Fibroblast of lung (primary cell): ENCODE data around the gene SENP8. TPM values are rescaled to one million over a fixed set of nuclear protein-coding genes. Genes with fewer than 3 reads are reported as not detected.
A peak's percentile ranks its signal among the peaks of the same experiment; 100 is the strongest.

Experiments used
- DNase-seq, 2 donors: peaks; one replicate each; pipeline versions ENCODE4 v3.0.0 to v3.0.0-alpha.2; 2010; ENCODE audit warnings: low read depth in 2 of 2
- H2AFZ ChIP-seq: 2 replicates; pipeline ENCODE4 v1.5.1; 2012; ENCODE audit warnings: low read length, control low read depth, inconsistent platforms
- H3K27ac ChIP-seq: 2 replicates; pipeline ENCODE4 v1.5.1; 2011; ENCODE audit warnings: low read length, control low read depth; ENCODE audit not compliant: insufficient read depth
- H3K27me3 ChIP-seq: 2 replicates; pipeline ENCODE4 v1.5.1; 2011; ENCODE audit warnings: mild to moderate bottlenecking, low read length; ENCODE audit not compliant: control insufficient read depth, insufficient read depth
- H3K36me3 ChIP-seq: 2 replicates; pipeline ENCODE4 v1.5.1; 2011; ENCODE audit warnings: low read length; ENCODE audit not compliant: control insufficient read depth, insufficient read depth
- H3K4me1 ChIP-seq: 2 replicates; pipeline ENCODE4 v1.5.1; 2011; ENCODE audit warnings: low read length; ENCODE audit not compliant: control insufficient read depth, insufficient read depth; ENCODE audit errors: extremely low read depth
- H3K4me2 ChIP-seq: 2 replicates; pipeline ENCODE4 v1.5.1; 2011; ENCODE audit warnings: low read length, control low read depth; ENCODE audit not compliant: insufficient read depth; ENCODE audit errors: extremely low read depth
- H3K4me3 ChIP-seq, 4 experiments: fragments of 200-600 bp in 1 of 4; sonication (generic) in 1 of 4; replicated peaks in 1 of 4; 2 replicates each; pipeline ENCODE4 v1.5.1; 2011 to 2016; ENCODE audit warnings: low read length in 4 of 4, low read depth in 3 of 4, mild to moderate bottlenecking in 3 of 4, control low read depth in 2 of 4, inconsistent platforms in 1 of 4, mixed read lengths in 1 of 4; ENCODE audit not compliant: insufficient read depth in 1 of 4; ENCODE audit errors: control extremely low read depth in 1 of 4
- H3K79me2 ChIP-seq: 2 replicates; pipeline ENCODE4 v1.5.1; 2012; ENCODE audit warnings: mild to moderate bottlenecking, low read length, inconsistent platforms; ENCODE audit not compliant: control insufficient read depth, insufficient read depth
- H3K9ac ChIP-seq: 2 replicates; pipeline ENCODE4 v1.5.1; 2011; ENCODE audit warnings: mild to moderate bottlenecking, low read length, control low read depth; ENCODE audit not compliant: insufficient read depth
- H3K9me3 ChIP-seq: 2 replicates; pipeline ENCODE4 v1.5.1; 2012; ENCODE audit warnings: low read depth, low read length; ENCODE audit not compliant: control insufficient read depth, insufficient read depth
- H4K20me1 ChIP-seq: 2 replicates; pipeline ENCODE4 v1.5.1; 2011; ENCODE audit warnings: low read length; ENCODE audit not compliant: control insufficient read depth, insufficient read depth; ENCODE audit errors: extremely low read depth
- EZH2 ChIP-seq: IDR thresholded peaks from 2 replicates; pipeline ENCODE4 v1.5.1; 2012; ENCODE audit warnings: low read length, control low read depth, mild to moderate bottlenecking; ENCODE audit errors: missing control alignments
- polyA plus RNA-seq, 2 donors: library from polyadenylated mRNA; depleted of rRNA in 1 of 2; stranded (reverse) in 1 of 2; unstranded in 1 of 2; fragments of >200 nt; gene quantifications; 2 replicates each; pipeline ENCODE4 v1.2.1, GENCODE V29; 2011 to 2012; ENCODE audit warnings: missing spikeins in 1 of 2
- total RNA-seq: library from RNA; depleted of rRNA; stranded (reverse); fragments of >200 nt; gene quantifications from 2 replicates; pipeline ENCODE4 v1.2.1, GENCODE V29; 2014
- TF ChIP-seq, protein P1 (sequence below), 2 donors: IDR thresholded peaks in 1 of 2; conservative IDR thresholded peaks in 1 of 2; 1 replicate in 1 of 2; 2 replicates in 1 of 2; pipeline ENCODE4 v1.5.1; 2011 to 2012; ENCODE audit warnings: low read length in 2 of 2, control low read depth in 1 of 2, inconsistent platforms in 1 of 2, low read depth in 1 of 2, mild to moderate bottlenecking in 1 of 2

The SENP8 gene
- total and polyA plus RNA-seq, 2 donors (not counting 1 experiment from before 2014, with no cell fraction given): 3.0 to 3.5 TPM

DNA sequence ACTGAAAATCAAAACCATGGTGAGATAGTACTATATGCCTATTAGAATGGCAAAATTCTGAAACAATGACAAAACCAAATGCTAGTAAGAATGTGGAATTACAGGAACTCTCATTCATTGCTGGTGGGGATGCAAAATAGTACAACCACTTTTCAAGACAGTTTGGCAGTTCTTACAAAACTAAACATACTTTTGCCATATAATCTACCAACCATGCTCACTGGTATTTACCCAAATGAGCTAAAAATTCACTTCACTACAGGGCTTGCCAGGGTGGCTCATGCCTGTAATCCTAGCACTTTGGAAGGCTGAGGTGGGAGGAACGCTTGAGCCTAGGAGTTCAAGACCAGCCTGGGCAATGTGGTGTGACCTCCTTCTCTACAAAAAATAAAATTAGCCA lies 40.3 kb upstream of the SENP8 start:
- Histone ChIP-seq H3K79me2 (no peaks in the 10 kb centered on the region), H3K4me3 (no peak overlapping the region), H3K9me3 (no peaks in the 10 kb centered on the region), H3K4me1 (no peaks in the 10 kb centered on the region), H4K20me1 (no peaks in the 10 kb centered on the region), H3K27ac (no peak overlapping the region), H3K4me2 (no peak overlapping the region), H3K9ac (no peak overlapping the region), H3K36me3 (no peaks in the 10 kb centered on the region), H2AFZ (no peak overlapping the region), H3K27me3 (no peaks in the 10 kb centered on the region)
- peak in 1 of 2 donors; percentile 39 for DNase-seq
- TF ChIP-seq, protein P1, sequence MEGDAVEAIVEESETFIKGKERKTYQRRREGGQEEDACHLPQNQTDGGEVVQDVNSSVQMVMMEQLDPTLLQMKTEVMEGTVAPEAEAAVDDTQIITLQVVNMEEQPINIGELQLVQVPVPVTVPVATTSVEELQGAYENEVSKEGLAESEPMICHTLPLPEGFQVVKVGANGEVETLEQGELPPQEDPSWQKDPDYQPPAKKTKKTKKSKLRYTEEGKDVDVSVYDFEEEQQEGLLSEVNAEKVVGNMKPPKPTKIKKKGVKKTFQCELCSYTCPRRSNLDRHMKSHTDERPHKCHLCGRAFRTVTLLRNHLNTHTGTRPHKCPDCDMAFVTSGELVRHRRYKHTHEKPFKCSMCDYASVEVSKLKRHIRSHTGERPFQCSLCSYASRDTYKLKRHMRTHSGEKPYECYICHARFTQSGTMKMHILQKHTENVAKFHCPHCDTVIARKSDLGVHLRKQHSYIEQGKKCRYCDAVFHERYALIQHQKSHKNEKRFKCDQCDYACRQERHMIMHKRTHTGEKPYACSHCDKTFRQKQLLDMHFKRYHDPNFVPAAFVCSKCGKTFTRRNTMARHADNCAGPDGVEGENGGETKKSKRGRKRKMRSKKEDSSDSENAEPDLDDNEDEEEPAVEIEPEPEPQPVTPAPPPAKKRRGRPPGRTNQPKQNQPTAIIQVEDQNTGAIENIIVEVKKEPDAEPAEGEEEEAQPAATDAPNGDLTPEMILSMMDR (conservative IDR thresholded peaks at IDR 0.05 in 1 of 2, IDR thresholded peaks at IDR 0.05 in 1 of 2; ENCODE audit: low read depth in 1 of 2, low read length in 2 of 2): no peak
- TF ChIP-seq EZH2: no peak

DNA sequence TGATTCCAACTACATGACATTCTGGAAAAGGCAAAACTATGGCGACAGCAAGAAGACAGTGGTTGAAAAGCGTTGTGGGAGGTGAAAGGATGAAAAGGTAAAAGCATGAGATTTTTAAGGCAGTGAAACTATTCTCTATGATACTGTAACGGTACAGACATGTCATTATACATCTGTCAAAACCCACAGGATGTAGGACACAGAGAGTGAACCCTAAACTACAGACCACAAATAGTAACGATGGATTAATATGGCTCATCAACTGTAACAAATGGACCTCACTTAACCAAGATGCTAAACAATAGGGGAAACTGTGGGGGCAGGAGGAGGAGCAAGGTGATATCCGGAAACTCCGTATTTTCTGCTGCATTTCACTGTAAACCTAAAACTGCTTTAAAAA lies 39.3 kb upstream of the SENP8 start:
- no peak overlapping the region for H3K9ac ChIP-seq
- no peak overlapping the region for H3K4me3 ChIP-seq
- TF ChIP-seq, protein P1 (conservative IDR thresholded peaks at IDR 0.05 in 1 of 2, IDR thresholded peaks at IDR 0.05 in 1 of 2; ENCODE audit: low read depth in 1 of 2, low read length in 2 of 2): no peak
- H3K9me3 ChIP-seq: no peaks in the 10 kb centered on the region
- no peak overlapping the region for H3K27ac ChIP-seq
- no peak overlapping the region for H3K4me2 ChIP-seq
- no peak overlapping the region for H2AFZ ChIP-seq
- DNase-seq: no peak
- H3K27me3 ChIP-seq: no peaks in the 10 kb centered on the region
- no peaks in the 10 kb centered on the region for H4K20me1 ChIP-seq
- H3K79me2 ChIP-seq: no peaks in the 10 kb centered on the region
- H3K4me1 ChIP-seq: no peaks in the 10 kb centered on the region
- H3K36me3 ChIP-seq: no peaks in the 10 kb centered on the region

DNA sequence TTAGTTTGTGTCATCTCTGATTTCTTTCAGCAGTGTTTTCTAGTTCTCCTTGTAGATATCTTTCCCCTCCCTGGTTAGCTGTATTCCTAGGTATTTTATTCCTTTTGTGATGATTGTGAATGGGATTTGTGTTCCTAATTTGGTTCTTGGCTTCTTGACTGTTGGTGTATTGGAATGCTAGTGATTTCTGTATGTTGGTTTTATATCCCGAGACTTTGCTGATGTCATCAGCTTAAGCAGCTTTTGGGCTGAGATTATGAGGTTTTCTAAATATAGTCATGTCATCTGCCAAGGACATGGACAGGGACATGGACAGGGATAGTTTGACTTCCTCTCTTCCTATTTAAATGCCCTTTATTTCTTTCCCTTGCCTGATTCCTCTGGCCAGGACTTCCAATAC lies 36.0 kb upstream of the SENP8 start:
- no peak overlapping the region for H3K9ac ChIP-seq
- no peaks in the 10 kb centered on the region for H3K79me2 ChIP-seq
- H3K27me3 ChIP-seq: no peaks in the 10 kb centered on the region
- H3K36me3 ChIP-seq: no peaks in the 10 kb centered on the region
- H3K4me3 ChIP-seq: no peak overlapping the region
- no peaks in the 10 kb centered on the region for H3K9me3 ChIP-seq
- no peak overlapping the region for H2AFZ ChIP-seq
- no peaks in the 10 kb centered on the region for H4K20me1 ChIP-seq
- no peak for DNase-seq
- no peak overlapping the region for H3K4me2 ChIP-seq
- H3K4me1 ChIP-seq: no peaks in the 10 kb centered on the region
- no peak overlapping the region for H3K27ac ChIP-seq
- TF ChIP-seq, protein P1 (conservative IDR thresholded peaks at IDR 0.05 in 1 of 2, IDR thresholded peaks at IDR 0.05 in 1 of 2; ENCODE audit: low read depth in 1 of 2, low read length in 2 of 2): no peak
- TF ChIP-seq EZH2: no peak
